ENCODE data around the gene ROBO4. TPM values are rescaled to one million over a fixed set of nuclear protein-coding genes. Genes with fewer than 3 reads are reported as not detected.

Gene ROBO4
- total and polyA plus RNA-seq, 8 donors: 1.8 to 49.6 (median 6.1) TPM

DNA sequence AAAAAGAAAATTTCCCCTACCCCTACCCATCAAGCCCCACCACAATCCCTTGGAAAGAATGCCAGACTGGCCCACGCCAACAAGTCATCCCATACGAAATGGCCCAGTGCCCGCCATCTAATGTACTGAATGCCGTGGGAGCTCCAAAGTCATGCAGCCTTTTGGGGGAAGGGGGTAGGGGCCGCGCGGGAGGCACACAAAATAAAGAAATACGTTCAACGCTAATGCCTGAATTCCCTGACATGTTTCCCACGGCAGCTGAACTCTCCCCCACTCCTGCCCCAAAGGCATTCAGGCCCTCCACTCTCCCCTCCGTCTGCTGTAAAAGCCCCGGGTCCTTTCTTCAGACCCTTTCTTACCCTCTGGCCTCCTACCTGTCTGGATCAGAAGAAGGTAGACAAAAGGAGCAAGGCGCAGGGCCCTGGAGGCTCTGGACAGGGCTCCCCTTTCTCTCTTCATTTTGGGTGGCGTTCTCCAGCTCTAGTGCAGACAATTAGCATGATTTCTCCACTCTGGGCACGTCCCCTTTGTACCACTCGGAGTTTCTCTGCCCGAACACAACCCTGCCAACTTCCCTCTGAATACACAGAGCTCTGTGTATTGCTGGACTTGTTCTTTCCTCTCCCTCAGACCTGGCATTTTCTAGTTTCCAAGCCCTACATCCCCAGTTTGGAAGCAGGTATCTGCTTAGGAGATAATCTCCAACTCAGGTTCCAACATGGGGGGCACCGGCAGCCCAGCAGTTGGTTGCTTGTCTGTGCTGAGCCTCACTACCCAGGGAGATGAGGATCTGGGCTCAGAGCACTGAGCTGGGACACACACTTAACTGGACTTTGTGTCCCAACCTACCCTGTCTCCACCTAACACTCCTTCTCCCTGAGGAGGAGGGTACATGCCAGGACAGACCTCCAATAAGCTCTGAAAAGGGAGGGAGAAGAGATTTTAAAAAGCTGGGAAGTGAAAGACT is 38.2 kb upstream of the ROBO4 start, which contains the start of gene HEPACAM:
Gene HEPACAM, minus strand, starts transcription at position 500 of the 967 bp plus-strand sequence. Its CDS starts 41 bp downstream, at position 459.
- H3K4me1 ChIP-seq: no peaks in the 10 kb centered on the region
- intact Hi-C loops (cut with DNase I; ENCODE audit: low total_unique reads): no loop called here
- H3K27ac ChIP-seq: no peak within 1 kb of the TSS
- no peak for DNase-seq
- H3K36me3 ChIP-seq: no peaks in the 10 kb centered on the region
- no peak within 1 kb of the TSS for H3K4me3 ChIP-seq
- H3K27me3 ChIP-seq: peaks cover 0 to 15% (median 2%) of the 10 kb centered on the region in 3 donors
- no peak for TF ChIP-seq POLR2AphosphoS5 (IDR thresholded peaks at IDR 0.05)
- no peak for TF ChIP-seq EP300 (IDR thresholded peaks at IDR 0.05)
- TF ChIP-seq, protein P1, sequence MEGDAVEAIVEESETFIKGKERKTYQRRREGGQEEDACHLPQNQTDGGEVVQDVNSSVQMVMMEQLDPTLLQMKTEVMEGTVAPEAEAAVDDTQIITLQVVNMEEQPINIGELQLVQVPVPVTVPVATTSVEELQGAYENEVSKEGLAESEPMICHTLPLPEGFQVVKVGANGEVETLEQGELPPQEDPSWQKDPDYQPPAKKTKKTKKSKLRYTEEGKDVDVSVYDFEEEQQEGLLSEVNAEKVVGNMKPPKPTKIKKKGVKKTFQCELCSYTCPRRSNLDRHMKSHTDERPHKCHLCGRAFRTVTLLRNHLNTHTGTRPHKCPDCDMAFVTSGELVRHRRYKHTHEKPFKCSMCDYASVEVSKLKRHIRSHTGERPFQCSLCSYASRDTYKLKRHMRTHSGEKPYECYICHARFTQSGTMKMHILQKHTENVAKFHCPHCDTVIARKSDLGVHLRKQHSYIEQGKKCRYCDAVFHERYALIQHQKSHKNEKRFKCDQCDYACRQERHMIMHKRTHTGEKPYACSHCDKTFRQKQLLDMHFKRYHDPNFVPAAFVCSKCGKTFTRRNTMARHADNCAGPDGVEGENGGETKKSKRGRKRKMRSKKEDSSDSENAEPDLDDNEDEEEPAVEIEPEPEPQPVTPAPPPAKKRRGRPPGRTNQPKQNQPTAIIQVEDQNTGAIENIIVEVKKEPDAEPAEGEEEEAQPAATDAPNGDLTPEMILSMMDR (IDR thresholded peaks at IDR 0.05): no peak
- TF ChIP-seq POLR2A (IDR thresholded peaks at IDR 0.05): no peak
- 80 to 88% (median 85%) methylated on average over 18 of the region's 18 CpGs for WGBS, 5 donors
- H3K9me3 ChIP-seq: no peaks in the 10 kb centered on the region

DNA sequence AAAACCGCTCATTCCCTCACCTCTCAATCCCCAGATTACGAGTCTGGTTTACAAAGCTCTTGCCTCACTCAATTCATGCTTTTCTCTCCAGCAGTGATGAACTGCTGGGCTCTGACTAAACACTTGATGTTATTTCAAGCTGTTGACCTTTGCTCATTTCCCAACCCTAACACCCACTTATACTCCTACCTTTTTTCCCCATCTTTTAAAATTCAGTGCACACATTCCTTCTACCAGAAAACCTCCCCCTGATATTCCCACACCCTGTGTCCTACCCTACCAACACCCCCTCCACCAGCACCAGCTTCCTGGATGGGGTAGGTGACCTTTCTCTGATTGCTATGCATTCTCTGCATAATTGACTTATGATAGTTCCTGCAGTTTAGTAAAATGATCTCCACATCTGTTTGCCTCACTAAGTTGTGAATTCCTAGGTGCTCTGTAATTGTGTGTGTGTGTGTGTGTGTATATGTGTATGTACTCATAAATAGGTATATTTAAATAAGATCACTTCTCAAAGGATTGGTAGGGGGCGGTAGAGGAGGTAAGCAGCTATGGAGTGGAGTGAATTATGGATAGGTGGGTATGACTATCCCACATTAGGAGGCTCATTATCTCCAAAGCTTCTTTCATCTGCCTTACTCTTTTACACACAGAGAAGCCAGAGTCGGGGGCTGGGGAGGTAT is 37.3 kb upstream of the ROBO4 start:
- Histone ChIP-seq H3K4me1 (no peaks in the 10 kb centered on the region), H3K4me3 (no peak overlapping the region), H3K36me3 (no peaks in the 10 kb centered on the region), H3K27me3 (peaks cover 0 to 15% (median 2%) of the 10 kb centered on the region in 3 donors), H3K9me3 (no peaks in the 10 kb centered on the region), H3K27ac (no peak overlapping the region)
- no peak for TF ChIP-seq POLR2AphosphoS5 (IDR thresholded peaks at IDR 0.05)
- TF ChIP-seq EP300 (IDR thresholded peaks at IDR 0.05): no peak
- no peak for TF ChIP-seq POLR2A (IDR thresholded peaks at IDR 0.05)
- TF ChIP-seq, protein P1 (IDR thresholded peaks at IDR 0.05): no peak
- DNase-seq: no peak
- intact Hi-C loops (cut with DNase I; ENCODE audit: low total_unique reads): no loop called here
- WGBS, 5 donors: 61 to 71% (median 67%) methylated on average over 4 of the region's 4 CpGs

DNA sequence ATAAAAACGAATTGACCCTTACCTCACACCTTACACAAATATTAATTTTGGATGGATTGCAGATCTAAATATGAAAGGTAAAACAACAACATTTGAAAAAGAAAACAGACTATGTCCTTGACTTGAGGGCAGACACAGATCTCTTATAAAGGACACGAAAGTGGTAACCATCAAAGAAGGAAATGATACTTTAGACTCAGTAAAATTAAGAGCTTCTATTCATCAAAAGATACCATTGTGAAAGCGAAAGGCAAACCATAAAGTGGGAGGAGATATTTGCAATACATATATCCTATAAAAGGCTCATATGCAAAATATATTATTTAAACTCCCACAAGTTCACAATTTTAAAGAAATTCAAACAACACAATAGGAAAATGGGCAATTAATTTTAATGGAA is 33.1 kb upstream of the ROBO4 start:
- TF ChIP-seq POLR2AphosphoS5 (IDR thresholded peaks at IDR 0.05) (no peak), POLR2A (IDR thresholded peaks at IDR 0.05) (no peak), EP300 (IDR thresholded peaks at IDR 0.05) (no peak)
- no peaks in the 10 kb centered on the region for H3K4me1 ChIP-seq
- peaks cover 0 to 10% (median 2%) of the 10 kb centered on the region in 3 donors for H3K27me3 ChIP-seq
- H3K9me3 ChIP-seq: no peaks in the 10 kb centered on the region
- DNase-seq: no peak
- intact Hi-C loops (cut with DNase I; ENCODE audit: low total_unique reads): no loop called here
- H3K4me3 ChIP-seq: no peak overlapping the region
- H3K36me3 ChIP-seq: no peaks in the 10 kb centered on the region
- H3K27ac ChIP-seq: no peak overlapping the region
- 59 to 67% (median 63%) methylated on average over 3 of the region's 3 CpGs for WGBS, 5 donors

DNA sequence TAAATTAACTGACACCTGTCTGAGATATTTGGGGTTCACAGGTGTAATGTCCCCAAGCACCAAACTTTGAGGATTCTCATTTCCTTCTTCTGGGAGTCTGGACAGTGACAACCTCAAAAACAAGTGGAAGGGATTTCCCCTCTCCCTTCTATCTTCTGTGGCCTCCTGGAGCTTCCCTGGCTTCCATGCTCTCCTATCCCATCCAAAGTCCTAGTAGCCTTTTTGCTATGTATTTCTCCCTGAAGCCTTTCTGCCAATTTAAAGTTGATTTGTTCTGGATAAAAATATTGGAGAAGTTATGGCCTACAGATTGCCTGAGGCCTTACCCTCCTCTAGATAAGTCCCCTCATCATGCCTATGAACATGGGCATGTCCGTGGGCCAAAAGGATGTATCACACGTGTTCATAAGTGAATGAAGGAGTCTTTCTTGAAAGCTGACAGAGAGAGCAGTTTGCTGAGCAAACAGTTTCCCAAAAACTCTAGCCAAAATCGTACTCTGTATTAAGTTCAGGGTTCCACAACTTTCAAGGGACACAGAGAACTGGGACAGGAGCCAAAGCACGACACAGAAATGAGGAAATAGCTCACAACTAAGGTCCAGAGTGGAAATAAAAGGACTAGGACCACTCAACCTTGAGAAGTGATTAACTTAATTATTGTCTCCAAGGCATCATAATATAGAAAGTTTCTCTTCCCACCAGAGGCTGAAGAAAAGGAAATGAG is 31.4 kb upstream of the ROBO4 start:
- intact Hi-C loops (cut with DNase I; ENCODE audit: low total_unique reads): no loop called here
- Histone ChIP-seq H3K9me3 (no peaks in the 10 kb centered on the region), H3K4me3 (no peak overlapping the region), H3K36me3 (no peaks in the 10 kb centered on the region), H3K4me1 (no peaks in the 10 kb centered on the region), H3K27ac (no peak overlapping the region), H3K27me3 (no peaks in the 10 kb centered on the region)
- TF ChIP-seq POLR2AphosphoS5 (IDR thresholded peaks at IDR 0.05) (no peak), POLR2A (IDR thresholded peaks at IDR 0.05) (no peak), EP300 (IDR thresholded peaks at IDR 0.05) (no peak)
- TF ChIP-seq, protein P1 (IDR thresholded peaks at IDR 0.05): no peak
- WGBS, 5 donors: 32 to 51% (median 42%) methylated on average over 4 of the region's 4 CpGs
- no peak for DNase-seq

Data from stomach (tissue), 9 donors.